Fibroblast of the aortic adventitia (primary cell): ENCODE data around the gene FAM156B. TPM values are rescaled to one million over a fixed set of nuclear protein-coding genes. Genes with fewer than 3 reads are reported as not detected.
"Not testable (repeated sequence)": the region's sequence is repeated elsewhere in the genome, so short reads cannot be mapped to it uniquely, and the experiment has no call there.

Experiments used
- DNase-seq: peaks from one replicate; pipeline ENCODE4 v3.0.0-alpha.2; 2010; ENCODE audit warnings: low read depth
- H3K4me3 ChIP-seq: 2 replicates; pipeline ENCODE4 v1.5.1; 2011; ENCODE audit warnings: low read depth, mild to moderate bottlenecking, control low read depth, low read length, moderate library complexity
- total RNA-seq: library from RNA; depleted of rRNA; stranded (reverse); fragments of >200 nt; gene quantifications from 2 replicates; pipeline ENCODE4 v1.2.3, GENCODE V29; 2012; ENCODE audit warnings: low replicate concordance
- TF ChIP-seq, protein P1 (sequence below): IDR thresholded peaks from 2 replicates; pipeline ENCODE4 v1.5.1; 2011; ENCODE audit warnings: mild to moderate bottlenecking, low read length, control low read depth, inconsistent platforms; ENCODE audit not compliant: insufficient read depth

The FAM156B gene
- total RNA-seq, 1 donor = 7.9 TPM

- TF ChIP-seq, protein P1, sequence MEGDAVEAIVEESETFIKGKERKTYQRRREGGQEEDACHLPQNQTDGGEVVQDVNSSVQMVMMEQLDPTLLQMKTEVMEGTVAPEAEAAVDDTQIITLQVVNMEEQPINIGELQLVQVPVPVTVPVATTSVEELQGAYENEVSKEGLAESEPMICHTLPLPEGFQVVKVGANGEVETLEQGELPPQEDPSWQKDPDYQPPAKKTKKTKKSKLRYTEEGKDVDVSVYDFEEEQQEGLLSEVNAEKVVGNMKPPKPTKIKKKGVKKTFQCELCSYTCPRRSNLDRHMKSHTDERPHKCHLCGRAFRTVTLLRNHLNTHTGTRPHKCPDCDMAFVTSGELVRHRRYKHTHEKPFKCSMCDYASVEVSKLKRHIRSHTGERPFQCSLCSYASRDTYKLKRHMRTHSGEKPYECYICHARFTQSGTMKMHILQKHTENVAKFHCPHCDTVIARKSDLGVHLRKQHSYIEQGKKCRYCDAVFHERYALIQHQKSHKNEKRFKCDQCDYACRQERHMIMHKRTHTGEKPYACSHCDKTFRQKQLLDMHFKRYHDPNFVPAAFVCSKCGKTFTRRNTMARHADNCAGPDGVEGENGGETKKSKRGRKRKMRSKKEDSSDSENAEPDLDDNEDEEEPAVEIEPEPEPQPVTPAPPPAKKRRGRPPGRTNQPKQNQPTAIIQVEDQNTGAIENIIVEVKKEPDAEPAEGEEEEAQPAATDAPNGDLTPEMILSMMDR = no peak
- no peak for DNase-seq
- H3K4me3 ChIP-seq = no peak overlapping the region
These were observed 22.5 kb upstream of the FAM156B start for GRCh38 chrX:52874661-52875060.

DNA sequence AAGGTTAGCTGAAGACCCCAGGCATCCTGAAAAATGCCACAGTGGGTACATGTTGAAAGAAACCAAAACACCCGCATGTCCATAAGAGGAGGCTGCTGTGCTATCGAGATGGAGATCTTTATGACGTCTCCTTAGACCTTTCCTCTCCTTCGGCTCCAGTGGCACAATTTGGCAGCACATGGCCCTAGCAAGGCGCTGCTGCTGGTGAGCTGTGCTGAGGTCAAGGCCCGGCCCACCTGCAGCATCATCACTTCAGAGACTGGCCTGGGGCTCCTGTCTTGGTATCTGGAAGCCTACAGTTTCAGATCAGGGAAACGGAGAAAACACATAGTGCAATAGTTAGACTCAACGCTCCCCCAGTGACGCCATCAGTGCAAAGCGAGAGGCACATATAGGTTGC is 21.7 kb upstream of the FAM156B start:
- DNase-seq, H3K4me3 ChIP-seq: not testable (repeated sequence)

GRCh38 chrX:52876386-52876785 is 20.7 kb upstream of the FAM156B start:
- not testable (repeated sequence) for H3K4me3 ChIP-seq, DNase-seq

- DNase-seq, H3K4me3 ChIP-seq: not testable (repeated sequence)
These were observed 9.7 kb upstream of the FAM156B start for GRCh38 chrX:52887459-52887858.

- DNase-seq = not testable (repeated sequence)
These were observed 9.0 kb upstream of the FAM156B start for GRCh38 chrX:52888090-52888489.

GRCh38 chrX:52896438-52896837 is 692 bp upstream of the FAM156B start:
- DNase-seq, H3K4me3 ChIP-seq: not testable (repeated sequence)

More at GRCh38 chrX:52888090-52888489, 9.0 kb upstream of the FAM156B start:
- not testable (repeated sequence) for H3K4me3 ChIP-seq

DNA sequence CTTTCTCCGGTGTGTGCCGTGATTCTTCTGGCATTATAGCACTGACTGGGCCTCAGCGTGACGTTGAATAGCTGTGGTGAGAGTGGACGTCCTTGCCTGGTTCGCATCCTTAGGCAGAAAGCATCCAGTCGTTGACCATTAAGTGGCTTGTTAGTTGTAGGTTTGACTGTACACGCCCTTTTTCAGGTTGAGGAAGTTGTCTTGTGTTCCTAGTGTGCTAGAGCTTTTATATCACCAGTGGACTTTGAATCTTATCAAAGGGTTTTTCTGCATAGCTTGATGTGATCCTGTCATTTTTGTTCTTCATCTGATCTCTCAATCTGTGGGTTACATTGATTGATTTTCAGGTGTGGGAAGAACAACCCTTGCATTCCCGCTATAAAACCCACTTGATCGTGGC is 8.4 kb downstream of the FAM156B start:
- not testable (repeated sequence) for DNase-seq, H3K4me3 ChIP-seq

GRCh38 chrX:52906072-52906471 is 8.9 kb downstream of the FAM156B start:
- DNase-seq = not testable (repeated sequence)

GRCh38 chrX:52907137-52907536 is 10.0 kb downstream of the FAM156B start:
- H3K4me3 ChIP-seq, DNase-seq: not testable (repeated sequence)

More at GRCh38 chrX:52906072-52906471, 8.9 kb downstream of the FAM156B start:
- H3K4me3 ChIP-seq = not testable (repeated sequence)

GRCh38 chrX:52907900-52908299 is 10.8 kb downstream of the FAM156B start:
- H3K4me3 ChIP-seq, DNase-seq: not testable (repeated sequence)

GRCh38 chrX:52909313-52909969 is 12.3 kb downstream of the FAM156B start:
- not testable (repeated sequence) for H3K4me3 ChIP-seq, DNase-seq

DNA sequence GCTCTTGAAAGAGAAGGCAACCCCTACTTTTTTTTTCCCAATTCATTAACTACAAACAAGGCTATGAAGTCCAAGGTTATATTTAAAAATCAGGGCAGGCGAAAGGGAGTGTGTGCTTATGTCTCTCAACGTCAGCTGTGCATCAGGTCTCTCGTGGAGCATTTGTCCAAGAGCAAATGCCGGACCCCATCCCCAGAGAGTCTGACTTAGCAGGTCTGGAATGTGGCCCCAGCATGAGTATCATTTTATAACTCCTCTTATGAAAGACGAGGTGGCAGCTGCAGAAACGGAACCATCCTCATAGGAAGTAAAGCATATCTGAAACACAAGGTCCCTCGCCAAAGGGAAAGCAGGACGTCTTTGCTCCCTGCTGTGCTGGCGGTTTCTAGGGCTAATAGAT is 16.6 kb downstream of the FAM156B start:
- DNase-seq, H3K4me3 ChIP-seq: not testable (repeated sequence)

- DNase-seq, H3K4me3 ChIP-seq: not testable (repeated sequence)
These were observed 17.6 kb downstream of the FAM156B start for GRCh38 chrX:52914704-52915103.

- no peak overlapping the region for H3K4me3 ChIP-seq
- peak; percentile 66 for DNase-seq
- TF ChIP-seq, protein P1 = no peak
These were observed 26.7 kb downstream of the FAM156B start for GRCh38 chrX:52923781-52924241.

DNA sequence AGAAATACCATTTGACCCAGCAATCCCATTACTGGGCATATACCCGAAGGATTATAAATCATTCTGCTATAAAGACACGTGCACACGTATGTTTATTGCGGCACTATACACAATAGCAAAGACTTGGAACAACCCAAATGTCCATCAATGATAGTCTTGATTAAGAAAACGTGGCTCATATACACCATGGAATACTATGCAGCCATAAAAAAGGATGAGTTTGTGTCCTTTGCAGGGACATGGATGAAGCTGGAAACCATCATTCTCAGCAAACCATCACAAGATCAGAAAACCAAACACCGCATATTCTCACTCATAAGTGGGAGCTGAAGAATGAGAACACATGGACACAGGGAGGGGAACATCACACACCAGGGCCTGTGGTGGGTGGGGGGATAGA is 33.1 kb downstream of the FAM156B start:
- DNase-seq, H3K4me3 ChIP-seq: not testable (repeated sequence)
